ENCODE results near the gene ZBTB47.

ZBTB47 gene

GRCh38 chr3:42647821-42648459, 5.6 kb upstream of the ZBTB47 start:
- Histone ChIP-seq H3K36me3 (replicated peaks; ENCODE audit: low read depth, low read length) (peaks cover 41% of the 10 kb centered on the region), H3K27ac (ENCODE audit: low read length) (no peak overlapping the region), H3K4me1 (ENCODE audit: low read length) (peaks cover 9% of the 10 kb centered on the region), H3K9me3 (ENCODE audit: insufficient read depth, low read length) (no peaks in the 10 kb centered on the region), H3K9ac (ENCODE audit: low read length) (no peak overlapping the region), H4K20me1 (ENCODE audit: insufficient read depth, low read length) (no peaks in the 10 kb centered on the region), H3K79me2 (ENCODE audit: low read length) (no peaks in the 10 kb centered on the region), H3K4me2 (ENCODE audit: low read length) (no peak overlapping the region), H2AFZ (ENCODE audit: low read depth, low read length) (no peak overlapping the region), H3K27me3 (ENCODE audit: low read depth, low read length) (no peaks in the 10 kb centered on the region), H3K4me3 (ENCODE audit: low read length) (no peak overlapping the region)
- TF ChIP-seq, protein P1, sequence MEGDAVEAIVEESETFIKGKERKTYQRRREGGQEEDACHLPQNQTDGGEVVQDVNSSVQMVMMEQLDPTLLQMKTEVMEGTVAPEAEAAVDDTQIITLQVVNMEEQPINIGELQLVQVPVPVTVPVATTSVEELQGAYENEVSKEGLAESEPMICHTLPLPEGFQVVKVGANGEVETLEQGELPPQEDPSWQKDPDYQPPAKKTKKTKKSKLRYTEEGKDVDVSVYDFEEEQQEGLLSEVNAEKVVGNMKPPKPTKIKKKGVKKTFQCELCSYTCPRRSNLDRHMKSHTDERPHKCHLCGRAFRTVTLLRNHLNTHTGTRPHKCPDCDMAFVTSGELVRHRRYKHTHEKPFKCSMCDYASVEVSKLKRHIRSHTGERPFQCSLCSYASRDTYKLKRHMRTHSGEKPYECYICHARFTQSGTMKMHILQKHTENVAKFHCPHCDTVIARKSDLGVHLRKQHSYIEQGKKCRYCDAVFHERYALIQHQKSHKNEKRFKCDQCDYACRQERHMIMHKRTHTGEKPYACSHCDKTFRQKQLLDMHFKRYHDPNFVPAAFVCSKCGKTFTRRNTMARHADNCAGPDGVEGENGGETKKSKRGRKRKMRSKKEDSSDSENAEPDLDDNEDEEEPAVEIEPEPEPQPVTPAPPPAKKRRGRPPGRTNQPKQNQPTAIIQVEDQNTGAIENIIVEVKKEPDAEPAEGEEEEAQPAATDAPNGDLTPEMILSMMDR (IDR thresholded peaks at IDR 0.05; ENCODE audit: low read depth, low read length): no peak
- no peak for TF ChIP-seq EZH2phosphoT487 (IDR thresholded peaks at IDR 0.05; ENCODE audit: low read depth)

DNA sequence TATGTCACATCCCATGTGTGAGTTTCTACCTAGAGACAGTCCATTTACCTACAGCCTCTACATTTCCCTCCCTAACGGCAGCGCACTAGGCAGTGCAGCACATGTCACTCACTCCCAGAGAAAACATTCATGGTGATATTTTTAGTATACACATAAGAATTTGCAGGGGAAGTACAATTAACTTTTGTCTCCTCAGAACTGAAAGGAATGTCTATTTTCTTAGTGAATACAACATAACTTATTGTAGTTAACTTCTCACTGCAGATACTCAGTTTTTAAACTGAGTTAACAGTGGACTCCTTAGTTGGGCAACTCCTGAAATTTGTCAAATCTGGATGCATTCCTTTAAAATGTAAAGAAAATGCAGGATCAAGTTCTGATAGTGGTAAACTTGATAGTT, 4.5 kb upstream of the ZBTB47 start:
- H3K27me3 ChIP-seq (ENCODE audit: low read depth, low read length): no peaks in the 10 kb centered on the region
- no peaks in the 10 kb centered on the region for H3K9me3 ChIP-seq (ENCODE audit: insufficient read depth, low read length)
- no peaks in the 10 kb centered on the region for H4K20me1 ChIP-seq (ENCODE audit: insufficient read depth, low read length)
- no peaks in the 10 kb centered on the region for H3K79me2 ChIP-seq (ENCODE audit: low read length)
- no peak overlapping the region for H3K9ac ChIP-seq (ENCODE audit: low read length)
- H3K4me3 ChIP-seq (ENCODE audit: low read length): no peak overlapping the region
- TF ChIP-seq EZH2phosphoT487 (IDR thresholded peaks at IDR 0.05; ENCODE audit: low read depth): no peak
- TF ChIP-seq, protein P1 (IDR thresholded peaks at IDR 0.05; ENCODE audit: low read depth, low read length): no peak
- no peak overlapping the region for H2AFZ ChIP-seq (ENCODE audit: low read depth, low read length)
- no peak overlapping the region for H3K4me2 ChIP-seq (ENCODE audit: low read length)
- peaks cover 18% of the 10 kb centered on the region for H3K4me1 ChIP-seq (ENCODE audit: low read length)
- peaks cover 31% of the 10 kb centered on the region for H3K36me3 ChIP-seq (replicated peaks; ENCODE audit: low read depth, low read length)
- H3K27ac ChIP-seq (ENCODE audit: low read length): no peak overlapping the region

DNA sequence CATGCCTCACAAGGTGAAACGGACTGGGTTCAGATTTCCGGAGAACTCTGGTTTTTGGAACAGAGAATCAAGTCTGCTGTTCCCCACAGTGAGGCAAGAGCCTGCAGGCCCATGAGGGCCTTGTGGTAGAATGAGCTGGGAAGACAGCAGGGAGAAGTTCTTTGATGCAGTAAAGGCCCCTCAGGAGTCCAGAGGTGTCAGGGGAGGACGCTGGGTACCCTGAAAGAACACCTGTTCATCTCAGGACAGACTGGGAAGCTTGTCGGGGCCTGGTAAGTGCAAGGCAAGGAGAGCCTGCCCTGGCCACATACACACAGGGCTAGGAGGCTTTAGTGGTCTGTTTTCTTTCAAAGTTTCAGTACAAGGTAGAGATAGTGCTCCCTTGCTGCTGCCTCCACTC, 3.7 kb upstream of the ZBTB47 start:
- H3K4me2 ChIP-seq (ENCODE audit: low read length): no peak overlapping the region
- no peak overlapping the region for H3K9ac ChIP-seq (ENCODE audit: low read length)
- TF ChIP-seq, protein P1 (IDR thresholded peaks at IDR 0.05; ENCODE audit: low read depth, low read length): no peak
- TF ChIP-seq EZH2phosphoT487 (IDR thresholded peaks at IDR 0.05; ENCODE audit: low read depth): no peak
- H4K20me1 ChIP-seq (ENCODE audit: insufficient read depth, low read length): no peaks in the 10 kb centered on the region
- peaks cover 26% of the 10 kb centered on the region for H3K36me3 ChIP-seq (replicated peaks; ENCODE audit: low read depth, low read length)
- H3K4me1 ChIP-seq (ENCODE audit: low read length): peaks cover 18% of the 10 kb centered on the region
- no peaks in the 10 kb centered on the region for H3K79me2 ChIP-seq (ENCODE audit: low read length)
- H3K9me3 ChIP-seq (ENCODE audit: insufficient read depth, low read length): no peaks in the 10 kb centered on the region
- no peaks in the 10 kb centered on the region for H3K27me3 ChIP-seq (ENCODE audit: low read depth, low read length)
- no peak overlapping the region for H3K4me3 ChIP-seq (ENCODE audit: low read length)
- no peak overlapping the region for H3K27ac ChIP-seq (ENCODE audit: low read length)
- no peak overlapping the region for H2AFZ ChIP-seq (ENCODE audit: low read depth, low read length)

DNA sequence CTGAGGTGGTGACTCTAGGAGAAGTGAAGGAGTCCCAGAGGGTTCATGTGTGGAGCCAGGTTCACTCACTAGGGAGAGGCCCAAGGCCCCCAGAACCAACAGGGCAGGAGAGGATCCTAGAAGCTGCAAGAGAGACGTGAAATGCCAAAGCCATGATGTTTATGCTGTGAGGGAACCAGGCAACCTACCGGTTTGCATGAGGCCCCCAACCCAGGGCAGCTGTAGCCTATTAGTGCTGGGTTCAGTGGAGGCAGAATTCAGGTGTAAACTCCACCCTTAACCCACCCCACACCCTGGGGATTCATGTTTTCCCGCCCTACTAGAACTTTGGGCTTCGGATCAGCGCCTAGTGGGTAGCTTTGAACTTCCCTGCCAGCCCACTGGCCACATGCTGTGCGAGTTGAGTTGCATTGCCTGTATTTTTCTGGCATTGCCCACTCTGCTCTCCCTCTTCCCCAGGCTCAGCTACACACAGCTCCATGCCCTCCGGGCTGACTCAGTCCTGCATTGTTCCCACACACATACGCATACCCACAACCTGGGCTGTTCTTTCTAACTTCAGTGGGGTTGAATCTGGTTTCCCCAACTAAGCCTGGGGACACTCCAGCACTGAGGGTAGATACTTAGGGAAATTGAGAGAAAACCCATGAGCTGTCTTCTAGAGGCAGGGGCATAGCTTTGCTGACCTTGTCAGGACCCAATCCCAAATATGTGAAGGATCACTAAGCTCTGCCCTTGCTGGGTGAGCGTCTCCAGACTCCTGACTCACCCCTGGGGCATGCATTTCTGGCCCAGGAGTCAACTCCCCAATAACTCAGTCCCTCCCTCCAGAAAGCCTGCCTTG, 2.0 kb upstream of the ZBTB47 start:
- no peaks in the 10 kb centered on the region for H4K20me1 ChIP-seq (ENCODE audit: insufficient read depth, low read length)
- peaks cover 12% of the 10 kb centered on the region for H3K36me3 ChIP-seq (replicated peaks; ENCODE audit: low read depth, low read length)
- no peak overlapping the region for H3K27ac ChIP-seq (ENCODE audit: low read length)
- no peaks in the 10 kb centered on the region for H3K9me3 ChIP-seq (ENCODE audit: insufficient read depth, low read length)
- TF ChIP-seq, protein P1 (IDR thresholded peaks at IDR 0.05; ENCODE audit: low read depth, low read length): no peak
- TF ChIP-seq EZH2phosphoT487 (IDR thresholded peaks at IDR 0.05; ENCODE audit: low read depth): no peak
- no peak overlapping the region for H2AFZ ChIP-seq (ENCODE audit: low read depth, low read length)
- peaks cover 26% of the 10 kb centered on the region for H3K4me1 ChIP-seq (ENCODE audit: low read length)
- no peak overlapping the region for H3K4me3 ChIP-seq (ENCODE audit: low read length)
- no peak overlapping the region for H3K9ac ChIP-seq (ENCODE audit: low read length)
- no peak overlapping the region for H3K4me2 ChIP-seq (ENCODE audit: low read length)
- H3K27me3 ChIP-seq (ENCODE audit: low read depth, low read length): no peaks in the 10 kb centered on the region
- no peaks in the 10 kb centered on the region for H3K79me2 ChIP-seq (ENCODE audit: low read length)

Measured in OCI-LY3 (cell line).